Epidermal melanocyte (primary cell): ENCODE data around the gene TSPAN5.

Experiments used
- DNase-seq: peaks from one replicate; pipeline ENCODE4 v3.0.0; 2011; ENCODE audit warnings: low spot score; ENCODE audit not compliant: insufficient read length

Gene TSPAN5

GRCh38 chr4:98673978-98674377 lies 15.6 kb upstream of the TSPAN5 start:
- no peak for DNase-seq

GRCh38 chr4:98673288-98673644 lies 14.9 kb upstream of the TSPAN5 start:
- DNase-seq = no peak

- DNase-seq = no peak
Measured at GRCh38 chr4:98672583-98673287, 14.3 kb upstream of the TSPAN5 start.

GRCh38 chr4:98671131-98671530 lies 12.7 kb upstream of the TSPAN5 start:
- DNase-seq = no peak

GRCh38 chr4:98670186-98670585 lies 11.8 kb upstream of the TSPAN5 start:
- DNase-seq = no peak

GRCh38 chr4:98669577-98669976 lies 11.2 kb upstream of the TSPAN5 start:
- no peak for DNase-seq

GRCh38 chr4:98664959-98665358 lies 6.5 kb upstream of the TSPAN5 start:
- DNase-seq = no peak

GRCh38 chr4:98663226-98664006 lies 5.0 kb upstream of the TSPAN5 start:
- DNase-seq = no peak

GRCh38 chr4:98662626-98663225 lies 4.3 kb upstream of the TSPAN5 start:
- no peak for DNase-seq

GRCh38 chr4:98662055-98662453 lies 3.6 kb upstream of the TSPAN5 start:
- no peak for DNase-seq

- DNase-seq = no peak
Measured at GRCh38 chr4:98661371-98662054, 3.1 kb upstream of the TSPAN5 start.

- no peak for DNase-seq
Measured at GRCh38 chr4:98659741-98660462, 1.5 kb upstream of the TSPAN5 start.

- no peak for DNase-seq
Measured at GRCh38 chr4:98659106-98659592, 738 bp upstream of the TSPAN5 start.

- peak; percentile 54 for DNase-seq
Measured at GRCh38 chr4:98657531-98658286, 702 bp downstream of the TSPAN5 start.

GRCh38 chr4:98656886-98657285 lies 1.5 kb downstream of the TSPAN5 start:
- DNase-seq = no peak

- DNase-seq = no peak
Measured at GRCh38 chr4:98656443-98656842, 2.0 kb downstream of the TSPAN5 start.

GRCh38 chr4:98653890-98654867 lies 4.2 kb downstream of the TSPAN5 start:
- no peak for DNase-seq

- no peak for DNase-seq
Measured at GRCh38 chr4:98652996-98653395, 5.4 kb downstream of the TSPAN5 start.

- no peak for DNase-seq
Measured at GRCh38 chr4:98648602-98649001, 9.8 kb downstream of the TSPAN5 start.
